NT2/D1 (cell line): ENCODE results near the gene DNAI1.

Source experiments
- SUZ12 ChIP-seq: IDR thresholded peaks from 2 replicates; pipeline ENCODE4 v1.6.1; 2011; ENCODE audit not compliant: insufficient read length, insufficient read depth; ENCODE audit errors: extremely low read depth
- YY1 ChIP-seq: IDR thresholded peaks from 2 replicates; pipeline ENCODE4 v1.6.1; 2011; ENCODE audit not compliant: insufficient read length, insufficient read depth

DNA sequence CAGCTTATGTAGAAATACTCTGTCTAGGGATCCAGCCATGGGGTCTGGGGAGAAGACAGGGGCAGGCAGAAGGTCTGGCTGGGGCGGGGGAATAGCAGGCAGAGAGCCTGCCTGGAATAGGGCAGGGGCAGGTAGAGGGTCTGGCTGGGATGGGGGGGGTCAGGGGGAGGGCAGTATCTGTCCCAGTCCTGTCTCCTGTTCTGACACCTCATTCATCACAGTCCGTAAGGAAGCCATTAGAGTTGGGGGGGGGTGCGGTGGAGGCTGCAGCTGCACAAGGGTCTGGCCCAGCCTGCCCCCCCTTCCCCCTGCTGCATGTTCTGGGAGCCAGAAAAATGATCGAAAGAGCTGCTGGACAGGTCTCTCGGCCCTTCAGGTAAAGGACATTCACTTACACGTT lies 98.3 kb downstream of the DNAI1 start:
- no peak for TF ChIP-seq SUZ12
- TF ChIP-seq YY1, result no peak
